Mucosa of stomach (tissue), 1 donor: ENCODE measurements around the gene ANOS1.

Experiments
- H3K27me3 ChIP-seq: one replicate; pipeline ENCODE4 v1.7.0; 2013; ENCODE audit warnings: mild to moderate bottlenecking, low read length; ENCODE audit not compliant: control insufficient read depth, insufficient read depth
- H3K36me3 ChIP-seq: one replicate; pipeline ENCODE4 v1.7.0; 2013; ENCODE audit warnings: low read length; ENCODE audit not compliant: control insufficient read depth, insufficient read depth
- H3K4me1 ChIP-seq: one replicate; pipeline ENCODE4 v1.7.0; 2013; ENCODE audit warnings: mild to moderate bottlenecking, low read length; ENCODE audit not compliant: control insufficient read depth, insufficient read depth
- H3K4me3 ChIP-seq: one replicate; pipeline ENCODE4 v1.7.0; 2013; ENCODE audit warnings: low read length
- H3K9ac ChIP-seq: one replicate; pipeline ENCODE4 v1.7.0; 2013; ENCODE audit warnings: mild to moderate bottlenecking, low read length, moderate library complexity
- H3K9me3 ChIP-seq: one replicate; pipeline ENCODE4 v1.7.0; 2013; ENCODE audit warnings: mild to moderate bottlenecking, low read length, moderate library complexity; ENCODE audit not compliant: control insufficient read depth
- donor health status: Pancreatic carcinoma.

The ANOS1 gene

GRCh38 chrX:8704184-8704583 is 27.8 kb downstream of the ANOS1 start:
- H3K4me1 ChIP-seq, result no peaks in the 10 kb centered on the region
- H3K4me3 ChIP-seq, result no peak overlapping the region
- H3K9me3 ChIP-seq, result no peaks in the 10 kb centered on the region

GRCh38 chrX:8692871-8693270 is 39.1 kb downstream of the ANOS1 start:
- Histone ChIP-seq H3K4me1 (no peaks in the 10 kb centered on the region), H3K9me3 (no peaks in the 10 kb centered on the region), H3K27me3 (no peaks in the 10 kb centered on the region), H3K4me3 (no peak overlapping the region), H3K36me3 (no peaks in the 10 kb centered on the region), H3K9ac (no peak overlapping the region)

More at GRCh38 chrX:8704184-8704583, 27.8 kb downstream of the ANOS1 start:
- Histone ChIP-seq H3K27me3 (no peaks in the 10 kb centered on the region), H3K36me3 (no peaks in the 10 kb centered on the region), H3K9ac (no peak overlapping the region)

GRCh38 chrX:8689473-8689872 is 42.5 kb downstream of the ANOS1 start:
- no peak overlapping the region for H3K9ac ChIP-seq
- no peaks in the 10 kb centered on the region for H3K4me1 ChIP-seq
- H3K4me3 ChIP-seq, result no peak overlapping the region
- H3K36me3 ChIP-seq, result no peaks in the 10 kb centered on the region
- no peaks in the 10 kb centered on the region for H3K27me3 ChIP-seq
- no peaks in the 10 kb centered on the region for H3K9me3 ChIP-seq

GRCh38 chrX:8688776-8689175 is 43.2 kb downstream of the ANOS1 start:
- no peaks in the 10 kb centered on the region for H3K27me3 ChIP-seq
- no peaks in the 10 kb centered on the region for H3K36me3 ChIP-seq
- H3K4me3 ChIP-seq, result no peak overlapping the region
- H3K9me3 ChIP-seq, result no peaks in the 10 kb centered on the region
- H3K4me1 ChIP-seq, result no peaks in the 10 kb centered on the region
- H3K9ac ChIP-seq, result no peak overlapping the region

- Histone ChIP-seq H3K4me3 (no peak overlapping the region), H3K9me3 (no peaks in the 10 kb centered on the region), H3K27me3 (no peaks in the 10 kb centered on the region), H3K9ac (no peak overlapping the region), H3K36me3 (no peaks in the 10 kb centered on the region), H3K4me1 (no peaks in the 10 kb centered on the region)
Measured at GRCh38 chrX:8684201-8684965, 47.6 kb downstream of the ANOS1 start.

DNA sequence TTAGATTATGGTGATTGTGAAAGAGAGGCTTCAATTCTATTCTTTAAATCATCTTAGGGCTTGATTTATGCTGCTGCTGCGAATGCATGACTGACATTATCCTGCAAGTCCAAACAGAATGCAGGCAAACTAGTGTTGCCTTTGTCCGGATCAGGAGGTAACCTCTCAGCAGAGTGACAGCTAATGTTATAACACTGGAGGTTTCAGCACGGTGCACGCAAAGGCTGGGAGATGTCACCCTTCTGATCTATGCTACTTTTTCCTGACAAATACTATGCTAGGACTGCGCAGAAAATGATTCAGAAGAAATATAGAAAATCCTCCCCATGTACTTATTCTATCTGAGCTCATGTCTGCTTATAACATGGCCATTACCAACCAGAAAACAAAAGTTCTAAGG is 48.2 kb downstream of the ANOS1 start:
- Histone ChIP-seq H3K9me3 (no peaks in the 10 kb centered on the region), H3K4me1 (no peaks in the 10 kb centered on the region), H3K36me3 (no peaks in the 10 kb centered on the region), H3K9ac (no peak overlapping the region), H3K27me3 (no peaks in the 10 kb centered on the region), H3K4me3 (no peak overlapping the region)

DNA sequence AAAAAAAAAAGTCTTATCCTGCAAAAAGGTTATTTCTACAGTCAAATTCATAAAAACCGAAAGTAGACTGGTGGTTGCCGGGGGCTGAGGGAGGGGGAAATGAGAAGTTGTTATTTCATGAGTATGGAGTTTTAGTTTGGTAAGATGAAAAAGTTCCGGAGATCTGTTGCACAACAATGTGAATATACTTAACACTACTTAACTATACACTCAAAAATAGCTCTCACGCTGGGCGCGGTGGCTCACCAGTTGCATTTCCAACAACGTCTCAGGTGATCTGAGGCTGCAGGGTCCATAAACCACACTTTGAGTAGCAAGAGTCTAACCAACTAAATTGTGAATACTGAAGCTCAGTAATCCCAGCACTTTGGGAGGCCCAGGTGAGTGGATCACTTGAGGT is 52.4 kb downstream of the ANOS1 start:
- H3K36me3 ChIP-seq, result no peaks in the 10 kb centered on the region
- H3K27me3 ChIP-seq, result no peaks in the 10 kb centered on the region
- H3K9me3 ChIP-seq, result no peaks in the 10 kb centered on the region
- H3K4me3 ChIP-seq, result no peak overlapping the region
- no peak overlapping the region for H3K9ac ChIP-seq
- no peaks in the 10 kb centered on the region for H3K4me1 ChIP-seq

DNA sequence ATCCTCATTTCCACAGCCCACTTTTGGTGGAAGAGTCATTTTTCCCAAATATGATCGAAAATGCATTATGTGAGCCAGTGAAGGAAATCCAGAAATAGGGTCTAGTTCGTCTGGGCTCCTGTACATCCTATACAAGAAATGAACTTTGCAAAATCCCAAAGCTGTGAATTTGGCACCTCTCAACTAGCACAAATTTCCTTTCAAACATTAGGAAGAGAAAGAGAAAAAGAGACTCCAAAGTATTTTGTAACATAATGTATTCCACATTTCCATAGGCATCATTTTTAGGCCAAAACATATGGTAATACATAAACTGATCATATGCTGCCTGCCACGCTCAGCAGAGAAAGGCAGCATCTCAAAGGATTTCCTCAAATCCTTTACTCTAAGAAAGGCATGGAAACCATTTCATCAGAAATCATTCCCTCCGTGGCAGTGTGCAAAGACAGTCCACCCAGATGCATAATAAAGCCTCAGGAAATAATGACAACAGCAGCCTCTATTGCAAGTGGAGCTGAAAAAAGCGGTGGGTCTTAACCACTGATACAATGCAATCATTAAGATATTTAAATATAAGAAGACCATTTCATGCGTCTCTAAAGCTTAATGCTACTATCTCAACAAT is 56.8 kb downstream of the ANOS1 start:
- Histone ChIP-seq H3K4me3 (no peak overlapping the region), H3K36me3 (no peaks in the 10 kb centered on the region), H3K9ac (no peak overlapping the region), H3K9me3 (no peaks in the 10 kb centered on the region), H3K27me3 (no peaks in the 10 kb centered on the region), H3K4me1 (no peaks in the 10 kb centered on the region)

- Histone ChIP-seq H3K9ac (no peak overlapping the region), H3K4me3 (no peak overlapping the region), H3K4me1 (no peaks in the 10 kb centered on the region), H3K9me3 (no peaks in the 10 kb centered on the region), H3K27me3 (no peaks in the 10 kb centered on the region), H3K36me3 (no peaks in the 10 kb centered on the region)
Measured at GRCh38 chrX:8673201-8673600, 58.7 kb downstream of the ANOS1 start.

DNA sequence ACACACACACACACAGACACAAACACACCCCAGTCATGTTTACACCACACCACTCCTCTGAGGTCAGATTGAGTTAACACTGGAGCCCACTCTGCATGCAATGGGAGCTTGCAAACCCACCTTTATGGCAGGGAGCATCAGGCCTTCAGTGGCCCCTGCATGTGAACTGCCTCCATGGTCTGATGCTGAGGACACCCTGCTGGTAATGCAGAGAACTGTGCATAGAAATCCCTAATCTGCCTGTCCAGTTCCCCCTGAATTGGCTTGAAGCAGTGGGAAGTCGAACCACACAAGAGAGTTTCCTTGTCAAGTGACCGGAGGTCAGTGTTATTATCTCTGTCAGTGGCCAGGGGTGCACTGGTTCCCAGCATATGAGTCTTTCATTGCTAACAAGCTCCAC is 59.8 kb downstream of the ANOS1 start:
- Histone ChIP-seq H3K36me3 (no peaks in the 10 kb centered on the region), H3K4me1 (no peaks in the 10 kb centered on the region), H3K4me3 (no peak overlapping the region), H3K9ac (no peak overlapping the region), H3K27me3 (no peaks in the 10 kb centered on the region), H3K9me3 (no peaks in the 10 kb centered on the region)

DNA sequence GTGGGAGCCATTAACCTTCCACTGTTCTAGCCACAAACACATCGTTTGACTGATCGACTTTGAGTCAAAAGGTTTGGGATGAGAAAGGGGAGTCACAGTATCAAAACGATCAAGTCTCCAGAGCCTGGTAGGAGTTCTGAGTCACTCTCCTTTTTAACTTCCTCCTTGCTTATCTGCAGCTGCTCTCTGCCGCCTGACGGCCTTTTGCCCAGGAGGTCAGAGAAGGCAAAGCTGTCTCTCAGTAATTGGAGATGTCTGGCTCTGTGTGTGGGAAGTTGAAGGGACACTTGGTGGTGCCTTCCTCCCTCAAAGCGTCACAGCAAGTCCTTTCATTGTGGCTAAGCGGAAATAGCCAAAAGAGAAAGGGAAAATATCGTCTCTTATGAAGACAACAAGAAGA is 63.1 kb downstream of the ANOS1 start:
- Histone ChIP-seq H3K4me3 (no peak overlapping the region), H3K9me3 (no peaks in the 10 kb centered on the region), H3K4me1 (no peaks in the 10 kb centered on the region), H3K9ac (no peak overlapping the region), H3K27me3 (no peaks in the 10 kb centered on the region), H3K36me3 (no peaks in the 10 kb centered on the region)

- Histone ChIP-seq H3K4me1 (no peaks in the 10 kb centered on the region), H3K9me3 (no peaks in the 10 kb centered on the region), H3K9ac (no peak overlapping the region), H3K27me3 (no peaks in the 10 kb centered on the region), H3K36me3 (no peaks in the 10 kb centered on the region), H3K4me3 (no peak overlapping the region)
Measured at GRCh38 chrX:8663325-8663724, 68.6 kb downstream of the ANOS1 start.
